ENCODE data around the gene APOL6. TPM values are rescaled to one million over a fixed set of nuclear protein-coding genes. Genes with fewer than 3 reads are reported as not detected.

Gene APOL6
- total and polyA plus RNA-seq, 2 of the 13 experiments (the other 11 are each of a cell fraction or from before 2014, with no cell fraction given), result 5.2 to 7.5 TPM

DNA sequence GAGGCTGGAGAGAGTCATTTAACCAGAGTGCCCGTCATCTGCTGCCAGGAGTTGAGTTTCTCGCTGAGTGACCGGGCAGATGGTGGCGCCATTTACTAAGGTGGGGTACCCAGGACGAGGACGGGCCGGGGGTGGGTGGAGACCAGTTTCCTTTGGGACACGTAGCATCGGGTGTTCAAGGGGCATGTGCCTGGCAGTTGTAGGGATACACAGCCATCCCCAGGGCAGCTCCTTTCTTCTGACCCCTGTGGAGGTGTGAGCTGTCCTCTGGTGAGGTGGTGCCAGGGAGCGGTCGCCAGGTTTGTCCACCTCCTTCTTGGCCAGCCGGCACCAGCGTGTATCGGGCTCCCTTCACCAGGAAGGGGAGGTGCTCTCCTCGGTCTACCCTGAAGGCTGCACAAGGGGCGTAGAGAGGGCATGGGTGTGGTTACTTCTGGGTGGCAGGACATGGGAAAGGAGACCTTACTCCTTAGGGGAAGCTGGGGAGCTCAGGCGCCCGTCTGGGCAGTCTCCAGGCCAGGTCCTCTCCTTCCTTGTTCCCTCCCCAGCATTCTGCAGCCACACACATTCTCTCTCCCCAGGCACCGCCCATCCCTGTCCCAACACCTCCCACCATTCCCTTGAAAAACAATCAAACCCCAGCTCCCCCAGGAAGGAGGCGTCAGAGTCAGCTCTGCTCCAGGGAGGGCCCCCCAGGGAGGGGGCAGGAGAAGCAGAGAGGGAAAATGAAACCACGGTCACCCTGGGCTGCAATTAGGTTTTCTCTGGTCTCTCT is 20.8 kb upstream of the APOL6 start (continued):
- TF ChIP-seq, protein P1, sequence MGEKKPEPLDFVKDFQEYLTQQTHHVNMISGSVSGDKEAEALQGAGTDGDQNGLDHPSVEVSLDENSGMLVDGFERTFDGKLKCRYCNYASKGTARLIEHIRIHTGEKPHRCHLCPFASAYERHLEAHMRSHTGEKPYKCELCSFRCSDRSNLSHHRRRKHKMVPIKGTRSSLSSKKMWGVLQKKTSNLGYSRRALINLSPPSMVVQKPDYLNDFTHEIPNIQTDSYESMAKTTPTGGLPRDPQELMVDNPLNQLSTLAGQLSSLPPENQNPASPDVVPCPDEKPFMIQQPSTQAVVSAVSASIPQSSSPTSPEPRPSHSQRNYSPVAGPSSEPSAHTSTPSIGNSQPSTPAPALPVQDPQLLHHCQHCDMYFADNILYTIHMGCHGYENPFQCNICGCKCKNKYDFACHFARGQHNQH (CRISPR knock-in tag; IDR thresholded peaks at IDR 0.05), result peak; percentile 23; the same call in 1 of the 2 replicates
- TF ChIP-seq DMAP1 (CRISPR knock-in tag; IDR thresholded peaks at IDR 0.05), result peak; percentile 81; the same call in 1 of the 2 replicates
- peak; percentile 59; the same call in 1 of the 2 replicates for TF ChIP-seq CHCHD3 (CRISPR knock-in tag; IDR thresholded peaks at IDR 0.05)
- TF ChIP-seq, protein P2, sequence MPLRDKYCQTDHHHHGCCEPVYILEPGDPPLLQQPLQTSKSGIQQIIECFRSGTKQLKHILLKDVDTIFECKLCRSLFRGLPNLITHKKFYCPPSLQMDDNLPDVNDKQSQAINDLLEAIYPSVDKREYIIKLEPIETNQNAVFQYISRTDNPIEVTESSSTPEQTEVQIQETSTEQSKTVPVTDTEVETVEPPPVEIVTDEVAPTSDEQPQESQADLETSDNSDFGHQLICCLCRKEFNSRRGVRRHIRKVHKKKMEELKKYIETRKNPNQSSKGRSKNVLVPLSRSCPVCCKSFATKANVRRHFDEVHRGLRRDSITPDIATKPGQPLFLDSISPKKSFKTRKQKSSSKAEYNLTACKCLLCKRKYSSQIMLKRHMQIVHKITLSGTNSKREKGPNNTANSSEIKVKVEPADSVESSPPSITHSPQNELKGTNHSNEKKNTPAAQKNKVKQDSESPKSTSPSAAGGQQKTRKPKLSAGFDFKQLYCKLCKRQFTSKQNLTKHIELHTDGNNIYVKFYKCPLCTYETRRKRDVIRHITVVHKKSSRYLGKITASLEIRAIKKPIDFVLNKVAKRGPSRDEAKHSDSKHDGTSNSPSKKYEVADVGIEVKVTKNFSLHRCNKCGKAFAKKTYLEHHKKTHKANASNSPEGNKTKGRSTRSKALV (CRISPR knock-in tag; IDR thresholded peaks at IDR 0.05), result peak; percentile 28; the same call in 1 of the 2 replicates
- TF ChIP-seq, protein P3, sequence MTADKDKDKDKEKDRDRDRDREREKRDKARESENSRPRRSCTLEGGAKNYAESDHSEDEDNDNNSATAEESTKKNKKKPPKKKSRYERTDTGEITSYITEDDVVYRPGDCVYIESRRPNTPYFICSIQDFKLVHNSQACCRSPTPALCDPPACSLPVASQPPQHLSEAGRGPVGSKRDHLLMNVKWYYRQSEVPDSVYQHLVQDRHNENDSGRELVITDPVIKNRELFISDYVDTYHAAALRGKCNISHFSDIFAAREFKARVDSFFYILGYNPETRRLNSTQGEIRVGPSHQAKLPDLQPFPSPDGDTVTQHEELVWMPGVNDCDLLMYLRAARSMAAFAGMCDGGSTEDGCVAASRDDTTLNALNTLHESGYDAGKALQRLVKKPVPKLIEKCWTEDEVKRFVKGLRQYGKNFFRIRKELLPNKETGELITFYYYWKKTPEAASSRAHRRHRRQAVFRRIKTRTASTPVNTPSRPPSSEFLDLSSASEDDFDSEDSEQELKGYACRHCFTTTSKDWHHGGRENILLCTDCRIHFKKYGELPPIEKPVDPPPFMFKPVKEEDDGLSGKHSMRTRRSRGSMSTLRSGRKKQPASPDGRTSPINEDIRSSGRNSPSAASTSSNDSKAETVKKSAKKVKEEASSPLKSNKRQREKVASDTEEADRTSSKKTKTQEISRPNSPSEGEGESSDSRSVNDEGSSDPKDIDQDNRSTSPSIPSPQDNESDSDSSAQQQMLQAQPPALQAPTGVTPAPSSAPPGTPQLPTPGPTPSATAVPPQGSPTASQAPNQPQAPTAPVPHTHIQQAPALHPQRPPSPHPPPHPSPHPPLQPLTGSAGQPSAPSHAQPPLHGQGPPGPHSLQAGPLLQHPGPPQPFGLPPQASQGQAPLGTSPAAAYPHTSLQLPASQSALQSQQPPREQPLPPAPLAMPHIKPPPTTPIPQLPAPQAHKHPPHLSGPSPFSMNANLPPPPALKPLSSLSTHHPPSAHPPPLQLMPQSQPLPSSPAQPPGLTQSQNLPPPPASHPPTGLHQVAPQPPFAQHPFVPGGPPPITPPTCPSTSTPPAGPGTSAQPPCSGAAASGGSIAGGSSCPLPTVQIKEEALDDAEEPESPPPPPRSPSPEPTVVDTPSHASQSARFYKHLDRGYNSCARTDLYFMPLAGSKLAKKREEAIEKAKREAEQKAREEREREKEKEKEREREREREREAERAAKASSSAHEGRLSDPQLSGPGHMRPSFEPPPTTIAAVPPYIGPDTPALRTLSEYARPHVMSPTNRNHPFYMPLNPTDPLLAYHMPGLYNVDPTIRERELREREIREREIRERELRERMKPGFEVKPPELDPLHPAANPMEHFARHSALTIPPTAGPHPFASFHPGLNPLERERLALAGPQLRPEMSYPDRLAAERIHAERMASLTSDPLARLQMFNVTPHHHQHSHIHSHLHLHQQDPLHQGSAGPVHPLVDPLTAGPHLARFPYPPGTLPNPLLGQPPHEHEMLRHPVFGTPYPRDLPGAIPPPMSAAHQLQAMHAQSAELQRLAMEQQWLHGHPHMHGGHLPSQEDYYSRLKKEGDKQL (CRISPR knock-in tag; IDR thresholded peaks at IDR 0.05; ENCODE audit: low read depth), result no peak
- TF ChIP-seq, protein P4, sequence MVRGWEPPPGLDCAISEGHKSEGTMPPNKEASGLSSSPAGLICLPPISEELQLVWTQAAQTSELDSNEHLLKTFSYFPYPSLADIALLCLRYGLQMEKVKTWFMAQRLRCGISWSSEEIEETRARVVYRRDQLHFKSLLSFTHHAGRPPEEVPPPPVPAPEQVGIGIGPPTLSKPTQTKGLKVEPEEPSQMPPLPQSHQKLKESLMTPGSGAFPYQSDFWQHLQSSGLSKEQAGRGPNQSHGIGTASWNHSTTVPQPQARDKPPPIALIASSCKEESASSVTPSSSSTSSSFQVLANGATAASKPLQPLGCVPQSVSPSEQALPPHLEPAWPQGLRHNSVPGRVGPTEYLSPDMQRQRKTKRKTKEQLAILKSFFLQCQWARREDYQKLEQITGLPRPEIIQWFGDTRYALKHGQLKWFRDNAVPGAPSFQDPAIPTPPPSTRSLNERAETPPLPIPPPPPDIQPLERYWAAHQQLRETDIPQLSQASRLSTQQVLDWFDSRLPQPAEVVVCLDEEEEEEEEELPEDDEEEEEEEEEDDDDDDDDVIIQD (CRISPR knock-in tag; IDR thresholded peaks at IDR 0.05; ENCODE audit: low read depth), result no peak
- TF ChIP-seq SP140L (CRISPR knock-in tag; IDR thresholded peaks at IDR 0.05; ENCODE audit: borderline replicate concordance), result no peak
- TF ChIP-seq MYC (CRISPR knock-in tag; IDR thresholded peaks at IDR 0.05; ENCODE audit: borderline replicate concordance), result peak; percentile 43; the same call in 1 of the 2 replicates
- 0 out of 2 replicates have a peak, but pooled peaks have one; percentile 43 for TF ChIP-seq ZSCAN21 (CRISPR knock-in tag; IDR thresholded peaks at IDR 0.05; ENCODE audit: borderline replicate concordance)
- no peak for TF ChIP-seq RFX3 (CRISPR knock-in tag; IDR thresholded peaks at IDR 0.05)
- 0 out of 2 replicates have a peak, but pooled peaks have one; percentile 49 for TF ChIP-seq ZNF543 (CRISPR knock-in tag; IDR thresholded peaks at IDR 0.05)
- 0 out of 2 replicates have a peak, but pooled peaks have one; percentile 14 for TF ChIP-seq KAT8 (CRISPR knock-in tag; IDR thresholded peaks at IDR 0.05)
- TF ChIP-seq, protein P5, sequence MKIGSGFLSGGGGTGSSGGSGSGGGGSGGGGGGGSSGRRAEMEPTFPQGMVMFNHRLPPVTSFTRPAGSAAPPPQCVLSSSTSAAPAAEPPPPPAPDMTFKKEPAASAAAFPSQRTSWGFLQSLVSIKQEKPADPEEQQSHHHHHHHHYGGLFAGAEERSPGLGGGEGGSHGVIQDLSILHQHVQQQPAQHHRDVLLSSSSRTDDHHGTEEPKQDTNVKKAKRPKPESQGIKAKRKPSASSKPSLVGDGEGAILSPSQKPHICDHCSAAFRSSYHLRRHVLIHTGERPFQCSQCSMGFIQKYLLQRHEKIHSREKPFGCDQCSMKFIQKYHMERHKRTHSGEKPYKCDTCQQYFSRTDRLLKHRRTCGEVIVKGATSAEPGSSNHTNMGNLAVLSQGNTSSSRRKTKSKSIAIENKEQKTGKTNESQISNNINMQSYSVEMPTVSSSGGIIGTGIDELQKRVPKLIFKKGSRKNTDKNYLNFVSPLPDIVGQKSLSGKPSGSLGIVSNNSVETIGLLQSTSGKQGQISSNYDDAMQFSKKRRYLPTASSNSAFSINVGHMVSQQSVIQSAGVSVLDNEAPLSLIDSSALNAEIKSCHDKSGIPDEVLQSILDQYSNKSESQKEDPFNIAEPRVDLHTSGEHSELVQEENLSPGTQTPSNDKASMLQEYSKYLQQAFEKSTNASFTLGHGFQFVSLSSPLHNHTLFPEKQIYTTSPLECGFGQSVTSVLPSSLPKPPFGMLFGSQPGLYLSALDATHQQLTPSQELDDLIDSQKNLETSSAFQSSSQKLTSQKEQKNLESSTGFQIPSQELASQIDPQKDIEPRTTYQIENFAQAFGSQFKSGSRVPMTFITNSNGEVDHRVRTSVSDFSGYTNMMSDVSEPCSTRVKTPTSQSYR (CRISPR knock-in tag; IDR thresholded peaks at IDR 0.05; ENCODE audit: borderline replicate concordance), result peak; percentile 19; the same call in 1 of the 2 replicates
- 0 out of 2 replicates have a peak, but pooled peaks have one; percentile 53 for TF ChIP-seq HNRNPL (IDR thresholded peaks at IDR 0.05; ENCODE audit: low read depth, low read length)
